Osteocyte (in vitro differentiated cells): Measurements from ENCODE around the gene TMEM80. TPM values are rescaled to one million over a fixed set of nuclear protein-coding genes. Genes with fewer than 3 reads are reported as not detected.

ENCODE experiments used
- DNase-seq: peaks from one replicate; pipeline ENCODE4 v3.0.0; 2021; ENCODE audit warnings: mixed read lengths; ENCODE audit not compliant: unreplicated experiment; ENCODE audit errors: extremely low spot score
- H3K27ac Mint-ChIP-seq: one replicate; pipeline ENCODE4 v1.8.0; 2021; ENCODE audit warnings: mild to moderate bottlenecking, mixed read lengths; ENCODE audit not compliant: unreplicated experiment
- H3K27me3 Mint-ChIP-seq: one replicate; pipeline ENCODE4 v1.8.0; 2021; ENCODE audit warnings: mixed read lengths; ENCODE audit not compliant: unreplicated experiment
- H3K36me3 Mint-ChIP-seq: one replicate; pipeline ENCODE4 v1.8.0; 2021; ENCODE audit warnings: mixed read lengths; ENCODE audit not compliant: unreplicated experiment
- H3K4me1 Mint-ChIP-seq: one replicate; pipeline ENCODE4 v1.8.0; 2021; ENCODE audit warnings: mixed read lengths; ENCODE audit not compliant: unreplicated experiment
- H3K4me3 Mint-ChIP-seq: one replicate; pipeline ENCODE4 v1.8.0; 2021; ENCODE audit warnings: mild to moderate bottlenecking, moderate library complexity, mixed read lengths; ENCODE audit not compliant: unreplicated experiment
- H3K9me3 Mint-ChIP-seq: one replicate; pipeline ENCODE4 v1.8.0; 2021; ENCODE audit warnings: mixed read lengths; ENCODE audit not compliant: unreplicated experiment
- total RNA-seq: library from RNA; stranded (reverse); gene quantifications from 2 replicates; pipeline ENCODE4 v1.2.1, GENCODE V29; 2021
- TF ChIP-seq, protein P1 (sequence below): fragments of 200-600 bp; sonication (generic); IDR thresholded peaks from 2 replicates; pipeline ENCODE4 v1.5.0; 2021; ENCODE audit warnings: antibody characterized with exemption, mild to moderate bottlenecking, moderate library complexity

TMEM80 gene
- total RNA-seq, 1 donor from 2014 or later, result 43.9 TPM

DNA sequence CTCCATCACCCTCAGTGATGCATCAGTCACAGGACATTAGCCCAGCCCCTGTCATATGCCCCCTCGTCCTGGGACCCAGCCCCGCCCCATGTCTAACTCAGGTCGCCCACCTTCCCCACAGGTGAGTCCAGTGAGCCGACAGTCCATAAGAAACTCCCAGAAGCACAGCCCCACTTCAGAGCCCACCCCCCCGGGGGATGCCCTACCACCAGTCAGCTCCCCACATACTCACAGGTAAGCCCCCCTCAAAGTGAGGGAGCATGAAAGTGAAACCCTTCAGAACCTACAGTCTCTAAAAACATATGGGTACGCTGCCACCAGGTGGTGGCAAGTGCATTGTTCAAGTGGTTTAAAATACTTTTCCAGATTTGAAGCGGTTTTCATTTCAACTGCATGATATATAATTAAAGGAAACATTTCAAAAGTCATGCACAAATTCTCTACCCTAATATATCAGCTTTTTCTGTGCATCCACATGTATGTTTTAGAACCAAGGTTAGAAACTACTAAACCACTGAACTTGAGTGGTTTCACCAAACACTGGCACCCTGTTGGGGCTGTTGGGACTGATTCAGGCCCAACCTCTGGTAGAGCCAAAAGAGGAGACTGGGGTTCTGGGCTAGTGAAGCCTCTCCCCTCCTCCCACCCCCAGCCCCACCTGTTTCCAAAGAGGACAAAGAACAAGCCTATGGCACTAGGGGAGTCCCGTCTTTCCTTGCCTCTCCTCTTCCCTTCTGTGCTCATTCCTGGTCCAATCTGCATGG is 27.7 kb downstream of the TMEM80 start:
- H3K9me3 Mint-ChIP-seq, result no peaks in the 10 kb centered on the region
- H3K36me3 Mint-ChIP-seq, result no peaks in the 10 kb centered on the region
- no peak overlapping the region for H3K4me3 Mint-ChIP-seq
- H3K27ac Mint-ChIP-seq, result peak overlapping the region; percentile 83
- H3K27me3 Mint-ChIP-seq, result no peaks in the 10 kb centered on the region
- H3K4me1 Mint-ChIP-seq, result peaks cover 29% of the 10 kb centered on the region
- DNase-seq, result no peak
- TF ChIP-seq, protein P1, sequence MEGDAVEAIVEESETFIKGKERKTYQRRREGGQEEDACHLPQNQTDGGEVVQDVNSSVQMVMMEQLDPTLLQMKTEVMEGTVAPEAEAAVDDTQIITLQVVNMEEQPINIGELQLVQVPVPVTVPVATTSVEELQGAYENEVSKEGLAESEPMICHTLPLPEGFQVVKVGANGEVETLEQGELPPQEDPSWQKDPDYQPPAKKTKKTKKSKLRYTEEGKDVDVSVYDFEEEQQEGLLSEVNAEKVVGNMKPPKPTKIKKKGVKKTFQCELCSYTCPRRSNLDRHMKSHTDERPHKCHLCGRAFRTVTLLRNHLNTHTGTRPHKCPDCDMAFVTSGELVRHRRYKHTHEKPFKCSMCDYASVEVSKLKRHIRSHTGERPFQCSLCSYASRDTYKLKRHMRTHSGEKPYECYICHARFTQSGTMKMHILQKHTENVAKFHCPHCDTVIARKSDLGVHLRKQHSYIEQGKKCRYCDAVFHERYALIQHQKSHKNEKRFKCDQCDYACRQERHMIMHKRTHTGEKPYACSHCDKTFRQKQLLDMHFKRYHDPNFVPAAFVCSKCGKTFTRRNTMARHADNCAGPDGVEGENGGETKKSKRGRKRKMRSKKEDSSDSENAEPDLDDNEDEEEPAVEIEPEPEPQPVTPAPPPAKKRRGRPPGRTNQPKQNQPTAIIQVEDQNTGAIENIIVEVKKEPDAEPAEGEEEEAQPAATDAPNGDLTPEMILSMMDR, result peak; percentile 73

DNA sequence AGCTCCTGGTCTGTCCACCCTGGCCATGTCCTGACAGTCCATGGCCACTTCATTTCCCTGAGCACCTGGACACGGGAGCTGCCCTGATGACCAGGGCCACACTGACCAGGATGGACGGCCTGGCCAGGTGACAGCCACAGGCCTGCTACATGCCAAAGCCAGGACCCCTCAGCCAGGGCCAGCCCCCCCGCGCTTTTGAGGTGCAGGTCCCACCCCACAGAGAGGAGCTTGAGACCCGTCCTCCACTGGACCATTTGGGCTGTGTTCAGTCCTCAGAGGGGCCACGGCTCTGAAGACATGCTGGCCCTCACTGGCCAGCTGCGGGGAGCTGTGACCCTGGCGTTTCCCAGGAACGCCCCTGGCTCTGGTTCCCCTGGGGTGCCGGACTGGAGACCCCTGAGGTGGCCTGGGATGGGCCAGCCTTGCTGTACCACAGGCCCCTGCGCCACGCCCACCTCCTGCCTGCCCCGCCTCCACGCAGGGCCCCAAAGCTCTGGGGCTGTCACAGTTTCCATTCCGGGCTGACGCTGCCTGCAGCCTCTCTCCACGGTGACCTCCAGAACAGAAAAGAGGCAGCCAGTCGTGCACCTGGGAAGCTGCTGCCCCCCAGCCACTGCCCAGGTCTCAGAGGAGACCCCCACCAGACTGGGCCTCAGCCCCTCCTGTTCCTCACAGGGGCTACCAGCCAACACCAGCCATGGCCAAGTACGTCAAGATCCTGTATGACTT is 28.6 kb downstream of the TMEM80 start:
- H3K4me1 Mint-ChIP-seq, result peaks cover 26% of the 10 kb centered on the region
- TF ChIP-seq, protein P1, result no peak
- no peaks in the 10 kb centered on the region for H3K36me3 Mint-ChIP-seq
- H3K27ac Mint-ChIP-seq, result no peak overlapping the region
- no peak overlapping the region for H3K4me3 Mint-ChIP-seq
- H3K9me3 Mint-ChIP-seq, result no peaks in the 10 kb centered on the region
- H3K27me3 Mint-ChIP-seq, result no peaks in the 10 kb centered on the region
- DNase-seq, result no peak

DNA sequence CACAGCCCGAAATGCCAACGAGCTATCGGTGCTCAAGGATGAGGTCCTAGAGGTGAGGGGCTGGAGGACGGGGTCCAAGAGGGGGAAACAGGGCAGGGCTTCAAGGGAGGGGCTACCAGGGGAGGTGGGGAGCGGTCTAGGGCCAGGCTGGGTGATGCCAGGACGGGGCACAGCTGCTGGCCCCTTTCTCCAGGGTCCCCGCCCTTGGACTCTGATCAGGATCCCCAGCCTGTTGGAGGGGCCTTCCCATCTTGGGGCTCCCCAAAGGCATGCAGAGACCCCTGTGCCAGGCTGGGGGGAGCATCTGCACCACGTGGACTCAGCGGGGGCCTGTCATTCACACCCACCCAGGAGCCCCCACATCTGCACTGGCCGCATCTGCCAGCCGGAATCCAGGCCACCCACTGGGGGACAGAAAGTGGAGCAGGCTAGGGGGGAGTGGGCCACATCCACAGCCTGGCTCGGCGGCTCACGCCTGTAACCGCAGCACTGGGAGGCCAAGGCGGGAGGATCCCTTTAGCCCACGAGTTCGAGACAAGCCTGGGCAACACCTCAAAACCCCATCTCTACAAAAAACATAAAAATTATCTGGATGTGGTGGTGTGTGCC is 29.3 kb downstream of the TMEM80 start:
- no peak overlapping the region for H3K4me3 Mint-ChIP-seq
- H3K36me3 Mint-ChIP-seq, result no peaks in the 10 kb centered on the region
- no peaks in the 10 kb centered on the region for H3K27me3 Mint-ChIP-seq
- TF ChIP-seq, protein P1, result no peak
- H3K4me1 Mint-ChIP-seq, result peaks cover 20% of the 10 kb centered on the region
- no peak for DNase-seq
- H3K27ac Mint-ChIP-seq, result no peak overlapping the region
- H3K9me3 Mint-ChIP-seq, result no peaks in the 10 kb centered on the region

DNA sequence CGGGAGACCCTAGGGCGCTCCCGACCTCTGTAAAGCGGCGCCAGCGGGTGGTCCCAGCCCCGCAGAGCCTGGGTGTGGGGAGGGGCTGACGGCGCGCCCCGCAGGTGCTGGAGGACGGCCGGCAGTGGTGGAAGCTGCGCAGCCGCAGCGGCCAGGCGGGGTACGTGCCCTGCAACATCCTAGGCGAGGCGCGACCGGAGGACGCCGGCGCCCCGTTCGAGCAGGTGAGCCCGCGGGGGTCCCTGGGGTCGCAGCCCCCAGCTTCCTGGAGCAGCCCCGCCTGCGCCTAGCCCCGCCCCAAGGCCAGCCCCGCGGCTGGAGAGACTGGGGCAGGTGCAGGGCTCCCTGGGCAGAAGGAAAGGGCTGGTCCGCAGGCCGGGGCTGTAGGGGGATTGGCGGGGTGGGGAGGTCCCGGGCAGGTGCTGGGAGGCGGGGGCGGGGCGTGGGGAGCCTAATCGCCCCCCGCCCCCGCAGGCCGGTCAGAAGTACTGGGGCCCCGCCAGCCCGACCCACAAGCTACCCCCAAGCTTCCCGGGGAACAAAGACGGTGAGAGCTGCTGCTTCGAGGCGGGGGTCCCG is 30.1 kb downstream of the TMEM80 start:
- Mint-ChIP-seq H3K27ac (no peak overlapping the region), H3K4me3 (no peak overlapping the region), H3K36me3 (no peaks in the 10 kb centered on the region), H3K9me3 (no peaks in the 10 kb centered on the region), H3K27me3 (no peaks in the 10 kb centered on the region), H3K4me1 (peaks cover 16% of the 10 kb centered on the region)
- TF ChIP-seq, protein P1, result no peak
- no peak for DNase-seq
